Fibroblast of upper back skin (primary cell): ENCODE data around the gene C10orf105.

Source experiments
- DNase-seq: peaks from one replicate; pipeline ENCODE4 v3.0.0-alpha.2; 2013

C10orf105 gene

GRCh38 chr10:71737001-71737833 lies 17.6 kb upstream of the C10orf105 start:
- DNase-seq, result no peak

GRCh38 chr10:71736570-71736952 lies 17.0 kb upstream of the C10orf105 start:
- no peak for DNase-seq

- no peak for DNase-seq
Measured at GRCh38 chr10:71735709-71736569, 16.4 kb upstream of the C10orf105 start.

- no peak for DNase-seq
Measured at GRCh38 chr10:71734797-71735196, 15.2 kb upstream of the C10orf105 start.

- no peak for DNase-seq
Measured at GRCh38 chr10:71731791-71732190, 12.2 kb upstream of the C10orf105 start.

GRCh38 chr10:71729161-71729636 lies 9.6 kb upstream of the C10orf105 start:
- no peak for DNase-seq

GRCh38 chr10:71727738-71728737 lies 8.5 kb upstream of the C10orf105 start:
- no peak for DNase-seq

GRCh38 chr10:71727105-71727737 lies 7.6 kb upstream of the C10orf105 start:
- DNase-seq, result no peak

- no peak for DNase-seq
Measured at GRCh38 chr10:71726580-71727104, 7.1 kb upstream of the C10orf105 start.

GRCh38 chr10:71725998-71726579 lies 6.5 kb upstream of the C10orf105 start:
- DNase-seq, result peak; percentile 19

- no peak for DNase-seq
Measured at GRCh38 chr10:71725249-71725648, 5.7 kb upstream of the C10orf105 start.

- DNase-seq, result no peak
Measured at GRCh38 chr10:71724539-71724938, 5.0 kb upstream of the C10orf105 start.

- no peak for DNase-seq
Measured at GRCh38 chr10:71723311-71723710, 3.7 kb upstream of the C10orf105 start.

GRCh38 chr10:71722849-71723248 lies 3.3 kb upstream of the C10orf105 start:
- DNase-seq, result no peak

- DNase-seq, result no peak
Measured at GRCh38 chr10:71721313-71721712, 1.7 kb upstream of the C10orf105 start.

GRCh38 chr10:71720288-71720687 lies 710 bp upstream of the C10orf105 start:
- DNase-seq, result no peak

- no peak for DNase-seq
Measured at GRCh38 chr10:71719042-71719441, 536 bp downstream of the C10orf105 start.

GRCh38 chr10:71718165-71718698 lies 1.3 kb downstream of the C10orf105 start:
- no peak for DNase-seq

GRCh38 chr10:71717551-71717951 lies 2.0 kb downstream of the C10orf105 start:
- no peak for DNase-seq

- no peak for DNase-seq
Measured at GRCh38 chr10:71717056-71717455, 2.5 kb downstream of the C10orf105 start.

GRCh38 chr10:71716426-71716825 lies 3.2 kb downstream of the C10orf105 start:
- no peak for DNase-seq
